Right hindlimb (tissue), 1 donor: ENCODE results near the gene PLA2R1.
A peak's percentile ranks its signal among the peaks of the same experiment; 100 is the strongest.

Experiments
- DNase-seq: peaks from one replicate; pipeline ENCODE4 v3.0.0-alpha.2; 2018

PLA2R1 gene

DNA sequence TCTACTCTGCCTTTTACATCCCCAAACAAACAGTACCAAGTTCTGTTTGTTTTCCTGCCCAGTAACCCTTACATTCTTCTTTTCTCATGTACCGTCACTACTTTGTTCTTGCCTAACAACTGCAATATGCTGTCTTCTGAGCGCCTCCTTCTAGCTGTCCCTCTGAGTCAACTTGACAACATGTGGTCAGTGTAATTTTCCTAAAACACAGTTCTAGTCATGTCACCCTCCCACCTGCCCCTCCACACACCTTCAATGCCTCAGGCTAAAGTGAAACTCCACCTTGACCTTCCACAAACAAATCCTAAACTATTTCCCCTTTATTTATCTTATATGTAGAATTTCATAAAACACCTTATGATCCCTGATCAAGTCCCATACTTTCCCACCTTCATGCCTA lies 139.9 kb downstream of the PLA2R1 start:
- DNase-seq, result no peak

DNA sequence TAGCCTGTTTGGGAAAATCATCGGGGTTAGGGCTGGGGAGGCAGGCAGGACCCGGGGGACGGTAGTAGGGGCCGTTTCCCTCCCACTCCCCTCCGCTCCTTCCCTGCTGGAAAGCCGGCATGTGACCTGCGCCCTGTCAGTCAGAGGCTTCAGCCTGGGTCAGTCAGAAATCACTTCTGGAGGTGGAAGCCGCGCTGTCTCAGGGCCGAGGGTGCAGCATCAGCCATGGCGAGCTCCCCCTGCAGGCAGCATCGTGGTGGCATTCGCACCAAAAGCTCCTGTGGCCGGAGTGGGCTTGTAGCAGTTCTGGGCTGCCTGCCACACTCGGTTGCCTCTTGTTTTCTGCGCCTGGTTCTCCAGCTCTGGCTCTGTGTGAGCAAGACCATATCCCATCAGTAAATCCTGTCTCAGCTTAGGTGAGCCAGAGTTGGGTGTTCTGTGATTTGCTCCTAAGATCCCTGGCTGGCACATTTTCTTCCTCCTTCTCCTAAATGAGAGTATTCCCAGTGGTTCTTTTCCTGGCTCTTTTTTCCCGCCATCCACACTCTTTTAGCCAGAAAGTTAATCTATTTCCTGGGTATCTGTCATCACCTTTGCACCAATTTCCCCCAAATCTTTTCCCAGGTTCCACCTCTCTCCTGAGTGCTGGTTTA lies 140.5 kb downstream of the PLA2R1 start:
- peak; percentile 55 for DNase-seq

DNA sequence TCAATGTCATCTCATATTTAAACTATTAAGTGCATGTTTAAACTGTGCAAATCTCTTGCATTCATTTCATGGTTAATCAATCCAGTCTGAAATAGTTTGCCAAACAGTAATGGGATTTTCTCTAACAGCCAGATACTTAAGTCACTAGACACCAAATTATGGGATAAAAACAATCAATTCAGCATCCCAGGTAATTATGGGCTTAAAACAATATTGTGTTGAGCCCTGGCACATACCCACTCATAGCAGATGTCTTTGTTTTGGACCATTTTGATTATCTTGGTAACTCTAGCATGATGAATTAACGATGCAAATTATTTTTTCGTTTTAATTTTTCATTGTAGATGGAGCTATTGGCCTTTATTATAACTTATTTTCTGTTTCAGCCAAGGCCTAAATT lies 145.9 kb downstream of the PLA2R1 start:
- DNase-seq, result no peak

DNA sequence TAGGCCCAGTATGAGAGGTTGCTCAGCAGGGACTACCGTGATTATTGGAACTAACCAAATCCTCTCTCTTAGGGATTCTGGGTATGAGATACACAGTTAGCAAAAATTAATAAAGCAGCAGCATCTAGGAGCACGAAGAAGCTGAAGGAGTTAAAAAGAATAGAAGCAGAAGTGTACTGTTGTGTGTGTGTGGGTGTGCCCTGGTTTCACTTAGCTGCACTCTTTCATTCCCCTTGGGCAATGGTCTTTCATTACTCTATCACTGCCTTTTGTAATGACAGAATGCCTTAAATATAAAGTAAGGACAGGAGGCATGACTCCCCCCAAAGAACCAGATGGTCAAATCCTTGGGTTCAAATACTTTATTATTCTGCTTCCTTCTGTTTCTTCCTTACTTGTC lies 148.5 kb downstream of the PLA2R1 start:
- no peak for DNase-seq

DNA sequence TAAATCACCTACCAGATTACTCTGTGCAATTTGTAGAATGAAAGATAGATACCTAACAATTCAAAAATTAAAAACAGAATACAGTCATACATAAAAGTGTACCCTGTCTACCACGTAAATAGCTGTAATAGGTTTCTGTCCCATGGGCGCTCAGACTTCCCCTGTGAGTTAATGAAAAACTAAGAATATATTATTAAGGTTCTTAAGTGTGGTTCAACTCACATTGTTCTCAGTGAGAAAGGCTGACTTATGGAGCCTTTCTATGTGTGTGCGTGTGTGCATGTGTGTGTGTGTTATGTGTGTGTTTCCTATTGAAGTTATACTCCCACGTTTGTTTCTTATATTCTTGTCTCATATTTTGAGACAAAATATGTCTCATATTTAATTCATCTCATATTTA lies 149.8 kb downstream of the PLA2R1 start:
- no peak for DNase-seq

DNA sequence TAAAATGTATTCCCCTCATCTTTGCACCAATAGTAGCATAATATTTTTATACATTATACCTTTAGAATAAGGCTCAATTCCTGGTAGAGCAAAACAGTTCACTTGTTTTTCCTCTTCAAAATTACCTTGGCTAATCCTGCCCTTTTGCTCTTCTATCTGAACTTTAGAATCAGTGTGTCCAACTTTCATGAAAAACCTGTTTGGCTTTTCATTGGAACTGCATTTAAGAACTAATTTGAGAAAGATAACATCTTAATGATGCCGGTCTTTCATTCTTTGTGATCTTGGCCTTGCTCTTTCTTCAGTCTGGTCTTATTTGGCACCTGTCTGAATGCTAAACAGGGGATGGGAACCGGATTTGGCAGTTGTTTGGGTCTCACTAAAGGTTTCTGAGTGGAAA lies 151.5 kb downstream of the PLA2R1 start:
- DNase-seq, result no peak

DNA sequence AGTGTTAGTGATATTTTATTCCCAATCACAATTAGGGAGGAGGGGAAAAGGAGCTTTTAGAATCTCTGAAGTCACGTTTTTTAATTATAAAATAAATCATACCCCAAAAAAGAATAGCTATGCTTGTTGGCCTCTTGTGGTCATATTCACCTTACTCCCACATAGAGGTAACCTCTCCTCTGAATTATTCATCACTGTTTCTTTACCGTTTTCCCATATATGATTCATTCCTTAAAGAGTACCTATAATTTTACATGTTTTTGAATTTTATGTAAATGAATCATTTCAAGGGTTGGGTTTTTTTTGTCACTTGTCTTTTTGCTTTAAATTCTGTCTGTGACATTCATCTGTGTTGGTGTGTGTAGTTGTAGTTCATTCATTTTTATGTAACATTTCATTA lies 153.8 kb downstream of the PLA2R1 start:
- no peak for DNase-seq

DNA sequence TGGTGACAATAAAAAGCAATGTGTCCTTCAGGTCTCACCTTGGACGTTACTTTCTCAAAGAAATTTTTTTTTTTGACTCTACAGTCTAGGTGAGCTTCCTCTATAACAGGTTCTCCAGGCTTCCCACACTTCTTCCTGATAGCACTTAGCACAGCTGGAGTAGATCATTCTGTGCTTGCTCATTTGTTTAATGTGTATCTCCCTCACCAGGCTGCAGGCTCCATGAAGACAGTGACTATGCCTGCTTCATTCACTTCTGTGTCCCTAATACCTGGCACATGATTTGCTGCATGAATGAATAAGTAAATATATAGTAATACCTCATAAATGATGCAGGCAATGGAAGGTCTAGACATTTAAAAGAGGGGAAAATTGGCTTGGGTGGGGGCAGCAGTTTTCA lies 154.5 kb downstream of the PLA2R1 start:
- no peak for DNase-seq

DNA sequence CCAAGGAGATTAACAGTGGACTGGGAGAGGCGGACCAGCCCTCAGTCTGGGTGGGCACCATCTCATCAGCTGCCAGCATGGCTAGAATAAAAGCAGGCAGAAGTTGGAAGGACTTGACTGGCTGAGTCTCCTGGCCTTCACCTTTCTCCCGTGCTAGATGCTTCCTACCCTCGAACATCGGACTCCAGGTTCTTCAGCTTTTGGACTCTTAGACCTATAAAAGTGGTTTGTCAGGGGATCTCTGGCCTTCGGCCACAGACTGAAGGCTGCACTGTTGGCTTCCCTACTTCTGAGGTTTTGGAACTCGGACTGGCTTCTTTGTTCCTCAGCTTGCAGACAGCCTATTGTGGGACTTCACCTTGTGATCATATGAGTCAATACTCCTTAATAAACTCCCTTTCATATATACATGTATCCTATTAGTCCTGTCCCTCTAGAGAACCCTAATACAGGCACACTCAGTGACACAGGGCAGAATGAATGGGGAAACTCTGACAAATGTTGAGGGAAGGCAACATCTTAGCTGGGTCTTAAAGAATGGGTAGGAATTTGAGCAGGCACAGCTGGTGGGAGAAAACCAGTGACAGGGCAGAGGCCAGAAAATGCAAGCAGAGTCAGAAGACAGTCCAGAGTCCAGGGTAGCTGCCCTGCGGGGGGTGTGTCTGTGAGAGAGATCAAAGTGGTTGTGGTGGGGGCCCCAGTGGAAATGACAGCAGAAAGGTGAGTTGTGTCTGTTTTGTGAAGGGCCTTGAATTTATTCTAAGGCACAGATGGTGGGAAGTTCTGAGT lies 156.3 kb downstream of the PLA2R1 start:
- DNase-seq, result no peak

DNA sequence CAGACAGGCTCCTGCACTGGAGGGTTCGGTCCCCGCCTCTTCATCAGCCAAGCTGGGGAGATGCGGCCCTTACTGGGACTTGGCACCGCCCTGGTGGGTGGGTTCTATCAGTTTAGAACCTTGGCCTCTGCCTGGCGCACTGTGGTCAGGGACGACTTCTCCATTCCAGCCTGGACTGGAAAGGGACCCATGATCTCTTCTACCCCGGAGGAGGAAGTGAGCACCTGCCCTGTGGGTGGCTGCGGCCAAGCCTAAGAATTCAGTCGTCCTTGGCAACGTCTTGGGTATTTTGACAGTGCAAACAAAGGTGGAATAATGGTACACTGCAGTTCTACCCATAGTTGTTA lies 157.5 kb downstream of the PLA2R1 start:
- no peak for DNase-seq

DNA sequence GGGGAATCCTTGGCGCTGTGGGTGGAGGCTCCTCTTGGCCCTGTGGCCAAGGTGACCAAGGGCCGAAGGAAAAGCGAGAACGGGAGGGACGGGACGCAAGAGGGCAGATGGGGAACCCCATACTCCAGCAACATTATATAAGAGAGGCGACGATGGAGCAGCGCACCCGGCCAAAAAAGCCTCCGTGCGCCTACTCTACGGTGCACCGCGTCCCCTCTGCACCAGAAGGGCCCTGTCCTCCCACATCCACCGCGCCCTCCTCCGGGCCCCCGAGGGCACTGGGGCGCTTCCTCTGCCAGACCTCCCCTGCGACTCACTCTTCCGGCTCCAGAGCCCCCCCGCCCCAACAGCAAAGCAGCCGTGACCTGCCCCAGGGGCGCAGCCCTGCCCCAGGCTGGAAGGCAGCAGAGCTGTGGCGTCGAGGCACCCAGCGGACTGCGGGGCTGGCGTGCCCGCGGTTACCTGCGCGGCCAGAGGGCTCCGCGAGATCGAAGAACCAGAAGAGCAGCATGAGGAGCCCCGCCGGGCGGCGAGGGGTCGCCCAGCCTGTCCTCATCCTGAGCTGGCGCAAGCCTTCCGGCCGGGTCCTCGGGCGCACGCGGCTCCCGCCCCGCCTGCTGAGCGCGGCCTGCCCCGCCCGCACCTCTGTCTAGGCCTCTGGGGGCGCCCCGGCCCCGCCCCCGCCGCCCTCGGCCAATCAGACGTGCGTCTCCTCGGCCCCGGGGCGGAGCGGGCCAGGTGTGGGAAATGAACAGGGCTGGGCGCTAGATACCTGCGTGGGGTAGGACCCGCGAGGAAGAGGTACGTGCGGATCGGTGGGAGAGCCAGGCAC lies 158.1 kb downstream of the PLA2R1 start, which contains the start of gene LY75:
LY75 (minus strand) TSS at position 630 of the 832 bp plus-strand sequence.
- peak; percentile 30 for DNase-seq

DNA sequence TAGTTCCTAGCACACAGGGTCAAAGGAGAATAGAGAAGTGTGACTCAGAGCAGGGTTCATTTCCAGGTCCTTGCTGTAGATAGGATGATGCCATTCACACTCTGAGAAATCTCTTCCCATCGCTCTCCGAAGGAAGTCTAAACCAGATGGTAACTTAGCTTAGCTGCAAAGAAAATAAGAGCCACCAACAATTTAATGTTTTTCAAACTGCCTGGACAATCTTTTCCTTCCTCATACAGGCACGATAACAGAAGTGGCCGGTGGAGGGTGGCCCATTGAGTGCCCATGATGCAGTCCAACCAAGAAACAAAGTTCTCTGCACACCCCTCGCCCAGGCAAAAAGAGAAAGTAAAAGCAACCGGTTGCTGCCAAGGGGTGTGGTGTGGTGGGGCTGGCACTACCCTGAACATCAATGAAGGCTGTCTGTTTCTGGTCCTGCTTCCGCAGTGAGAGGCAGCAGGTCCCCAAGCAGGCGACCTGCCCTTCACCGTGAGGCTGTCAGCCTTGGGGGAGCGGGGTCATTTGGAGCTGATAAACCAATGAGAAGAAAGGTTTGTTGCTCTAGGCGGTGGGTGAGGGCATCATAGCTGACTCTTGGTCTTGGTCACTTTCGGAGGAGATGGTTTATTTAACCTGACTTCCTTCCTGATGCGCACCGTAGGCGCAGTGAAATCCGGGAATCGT lies 158.8 kb downstream of the PLA2R1 start:
- no peak for DNase-seq

DNA sequence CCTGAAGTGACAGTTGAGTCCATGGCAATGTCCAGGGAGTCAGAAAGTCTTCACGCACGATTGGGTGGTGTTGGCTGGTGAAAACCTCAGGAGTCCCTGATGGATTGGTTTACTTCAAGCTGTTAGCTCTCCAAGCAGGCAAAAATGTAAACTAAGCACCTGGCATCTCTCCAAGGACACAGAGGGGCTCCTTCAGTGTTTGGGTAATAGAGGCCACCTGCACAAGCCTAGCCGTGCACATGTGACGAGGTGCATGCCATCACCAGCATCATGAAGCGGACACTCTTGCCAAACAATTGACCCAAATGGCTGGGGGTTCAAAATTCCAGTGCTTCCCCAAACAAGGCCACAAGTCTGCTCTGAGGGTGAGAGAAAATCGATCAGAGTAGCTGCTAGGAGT lies 159.7 kb downstream of the PLA2R1 start:
- no peak for DNase-seq

DNA sequence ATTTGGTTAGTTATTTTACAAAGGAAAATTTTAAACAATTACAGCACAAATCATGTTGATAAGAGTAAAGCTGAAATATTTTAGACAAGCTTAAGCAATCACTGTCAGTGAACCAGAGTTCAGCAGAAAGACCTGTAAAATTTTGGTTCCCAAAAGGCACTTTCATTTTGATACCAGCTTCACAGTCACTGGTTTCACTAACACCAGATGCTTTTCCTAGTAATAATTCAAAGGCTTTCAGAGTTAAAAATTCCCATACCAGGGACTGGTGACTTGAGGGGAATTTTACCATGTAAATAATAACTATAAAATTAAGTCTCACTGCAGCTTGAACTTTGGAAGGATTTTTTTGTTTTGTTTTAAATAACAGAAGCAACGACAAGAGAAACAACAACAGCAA lies 162.1 kb downstream of the PLA2R1 start:
- no peak for DNase-seq

DNA sequence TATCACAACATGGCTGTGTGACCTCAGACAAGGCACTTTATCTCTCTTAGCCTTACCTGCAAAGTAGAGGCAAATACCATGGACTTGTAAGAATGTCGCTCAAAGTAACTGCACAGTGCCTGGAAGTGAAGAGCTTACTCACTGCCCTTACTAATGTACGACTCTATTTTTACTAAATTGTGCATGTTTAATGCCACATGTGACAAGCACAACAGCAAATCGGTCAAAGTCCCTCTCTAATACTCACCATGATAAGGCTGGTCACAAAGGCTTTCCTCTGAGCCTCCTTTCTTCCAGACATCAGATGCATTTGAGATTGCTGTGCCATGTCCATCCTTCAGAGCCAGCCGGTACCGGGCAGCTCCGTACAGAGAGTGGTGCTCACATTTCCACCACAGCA lies 164.0 kb downstream of the PLA2R1 start:
- DNase-seq, result no peak

DNA sequence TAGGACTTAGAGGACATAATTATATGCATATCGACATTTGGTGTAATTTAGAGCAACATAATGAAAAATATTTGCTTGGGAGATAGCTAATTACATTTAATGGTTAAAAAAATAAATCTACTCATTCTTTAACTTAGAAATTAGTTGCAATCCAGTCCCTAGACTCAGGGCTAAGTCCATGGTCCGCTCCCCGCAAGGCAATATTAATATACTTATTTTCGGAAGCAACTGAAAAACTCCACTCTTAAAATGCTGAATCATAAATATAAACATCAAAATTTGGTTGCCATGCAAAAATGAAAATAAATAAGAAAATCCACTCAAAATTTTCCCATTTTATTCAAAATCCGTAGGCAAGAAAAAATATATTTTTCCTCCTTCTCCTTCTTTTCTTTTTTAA lies 164.7 kb downstream of the PLA2R1 start:
- DNase-seq, result no peak

DNA sequence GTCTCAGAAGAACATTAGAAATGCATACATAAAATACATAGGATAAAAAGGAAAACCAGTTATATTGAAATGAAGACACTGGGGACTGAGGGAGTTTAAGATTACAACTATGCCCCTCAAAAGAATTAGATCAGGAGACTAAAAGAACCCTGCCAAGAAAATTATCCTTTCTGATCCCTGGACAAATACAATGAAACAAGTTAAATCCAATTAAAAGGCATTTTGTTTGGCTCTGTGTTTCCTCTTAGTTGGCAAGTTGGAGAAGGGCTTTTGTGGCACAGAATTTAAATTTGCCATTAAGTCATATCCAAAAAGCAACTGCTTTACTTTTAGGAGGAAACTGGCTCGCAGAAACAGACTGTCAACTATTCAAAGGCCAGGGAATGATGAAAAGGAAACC lies 165.3 kb downstream of the PLA2R1 start:
- no peak for DNase-seq

DNA sequence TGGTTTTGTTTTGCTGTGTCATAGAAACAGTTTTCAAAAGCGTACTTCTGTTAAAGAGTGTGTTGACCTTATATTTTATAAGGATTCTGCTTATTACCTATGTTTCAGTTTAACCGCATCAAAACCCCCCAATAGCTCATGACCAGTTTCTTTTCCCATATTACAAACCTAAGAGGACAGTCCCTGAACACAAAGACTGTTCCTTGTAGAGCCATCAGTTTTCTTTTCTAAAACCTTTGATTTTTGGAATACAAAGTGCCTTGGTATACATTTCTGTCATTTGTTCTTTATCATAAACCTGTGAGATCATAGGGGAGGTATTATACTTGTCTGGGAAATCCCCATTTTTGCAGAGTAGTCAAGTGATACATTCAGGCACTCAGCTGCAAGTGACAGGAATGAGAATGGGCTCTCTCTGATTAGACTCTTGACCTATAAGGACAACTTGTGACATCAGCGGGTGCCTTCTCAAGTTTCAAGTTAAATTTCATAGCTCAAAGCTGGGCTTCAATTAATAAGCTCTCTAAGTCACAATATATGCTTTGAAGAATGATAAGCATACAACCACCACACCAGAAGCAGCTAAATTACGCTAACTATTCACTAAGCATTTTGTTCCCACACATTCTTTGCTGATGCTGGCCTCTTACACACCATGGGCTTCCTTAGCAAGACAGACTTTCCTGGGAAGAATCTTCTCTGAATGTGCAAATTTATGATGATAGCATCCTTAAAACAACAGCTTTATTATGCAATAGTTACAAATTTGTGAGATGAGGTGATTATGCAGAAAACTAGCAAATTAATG lies 167.0 kb downstream of the PLA2R1 start:
- no peak for DNase-seq

DNA sequence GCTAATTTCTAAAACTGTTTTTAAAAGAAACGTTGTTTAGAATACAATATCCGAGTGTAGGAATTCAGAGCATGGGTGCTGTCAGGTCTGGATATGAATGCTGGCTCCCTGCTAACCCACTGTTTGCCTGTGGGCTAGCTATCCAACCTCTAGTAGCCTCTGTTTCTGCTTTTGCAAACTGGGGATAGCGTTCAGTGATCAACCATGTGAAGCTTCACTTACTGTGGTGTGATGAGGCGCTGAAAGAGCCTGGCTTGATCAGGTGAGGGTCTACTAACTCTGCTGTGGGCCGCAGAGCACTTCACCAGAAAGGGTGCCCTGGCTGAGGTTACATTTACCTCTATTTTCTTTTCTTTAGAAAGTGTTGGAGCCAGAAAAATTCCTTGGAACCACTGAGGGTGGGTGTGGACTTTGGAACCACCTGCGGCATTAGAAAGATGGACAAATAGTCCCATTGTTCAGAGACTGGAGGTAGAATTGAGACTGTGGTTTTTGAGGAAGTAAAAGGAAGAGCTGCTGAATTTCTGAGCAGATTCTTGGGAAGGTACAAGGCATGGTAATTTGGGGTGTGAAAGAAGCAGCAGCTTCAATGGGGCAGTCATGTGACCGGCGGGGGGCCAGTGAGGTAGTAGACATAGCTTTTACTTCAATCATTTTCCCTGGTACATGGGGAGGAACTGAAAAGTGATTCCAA lies 168.1 kb downstream of the PLA2R1 start:
- DNase-seq, result no peak

DNA sequence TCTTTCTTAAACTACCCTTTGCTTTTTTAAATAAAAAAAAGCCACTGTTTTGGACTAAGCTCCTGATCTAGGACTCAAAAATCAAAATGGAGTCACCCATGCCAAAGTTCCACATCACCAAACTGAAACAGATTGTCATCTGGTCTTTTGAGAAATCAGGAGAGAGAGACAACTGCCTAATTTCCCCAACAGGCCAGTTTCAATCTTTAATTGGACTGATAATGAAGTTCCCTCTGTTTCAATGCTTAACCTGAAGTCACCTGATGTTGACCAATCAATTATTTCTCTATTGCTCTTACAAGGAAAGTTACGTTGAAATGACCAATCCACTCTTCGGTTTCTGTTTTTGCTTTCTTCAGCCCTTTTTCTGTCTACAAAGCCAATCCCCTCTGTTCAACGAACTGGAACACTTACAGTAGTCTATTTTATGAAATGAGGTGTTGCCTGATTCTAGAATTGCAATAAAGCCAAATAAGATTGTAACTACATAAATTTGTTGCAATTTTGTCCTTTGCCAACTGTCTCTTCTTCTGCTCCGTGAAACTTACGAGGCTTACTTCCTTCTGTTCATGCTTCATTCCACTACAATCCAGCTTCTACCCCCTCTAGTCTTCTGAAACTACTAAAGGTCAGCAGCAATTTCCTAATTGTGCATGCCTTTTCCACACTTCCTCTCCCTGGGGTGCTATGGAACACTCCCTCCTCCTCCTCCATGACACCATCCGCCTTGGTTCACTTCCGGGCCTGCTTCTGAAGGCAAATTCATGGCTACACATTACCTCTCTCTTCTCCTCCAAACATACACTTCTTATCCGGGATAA lies 169.2 kb downstream of the PLA2R1 start:
- no peak for DNase-seq
